DMS79 treated with DMSO at 0.1 percent for 48 hours (cell line): ENCODE results near the gene EDEM2.
"Not testable (repeated sequence)": the region's sequence is repeated elsewhere in the genome, so short reads cannot be mapped to it uniquely, and the experiment has no call there.

Source experiments
- DNase-seq: peaks from one replicate; lab custom pipeline; 2025; lab: John Stamatoyannopoulos, UW

The EDEM2 gene

DNA sequence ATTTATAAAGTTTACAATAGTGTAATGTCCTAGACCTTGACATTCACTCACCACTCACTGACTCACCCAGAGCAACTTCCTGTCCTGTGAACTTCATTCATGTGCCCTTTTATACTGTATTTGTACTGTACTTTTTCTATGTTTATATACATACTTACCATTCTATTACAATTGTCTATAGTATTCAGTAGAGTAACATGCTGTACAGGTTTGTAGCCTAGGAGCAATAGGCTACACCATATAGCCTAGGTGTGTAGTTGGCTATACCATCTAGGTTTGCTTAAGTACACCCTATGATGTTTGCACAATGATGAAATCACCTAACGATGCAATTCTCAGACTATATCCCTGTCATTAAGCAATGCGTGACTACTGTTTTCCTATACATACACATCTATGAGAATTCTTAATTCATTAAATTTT, 17.5 kb downstream of the EDEM2 start:
- no peak for DNase-seq

DNA sequence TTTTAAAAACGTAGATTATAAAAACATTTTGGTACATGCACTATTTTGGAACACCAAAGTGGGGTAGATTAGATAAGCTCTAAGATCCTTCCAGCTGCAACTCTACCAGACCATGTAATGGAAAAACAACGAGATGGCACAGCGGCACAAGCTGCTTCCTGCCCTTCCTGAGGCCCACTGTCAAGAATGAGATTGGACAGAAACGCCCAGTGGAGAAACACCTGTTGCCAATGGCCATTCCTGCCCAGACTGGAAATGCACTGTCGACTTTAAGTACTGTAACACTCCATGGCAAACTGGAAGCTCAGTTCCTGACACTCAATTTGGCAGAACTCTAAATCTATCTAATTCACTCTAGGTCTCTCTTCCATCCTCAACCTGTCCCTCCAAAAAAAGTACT, 21.4 kb downstream of the EDEM2 start:
- DNase-seq, result no peak

- no peak for DNase-seq
Observed at GRCh38 chr20:35122756-35123405, 24.3 kb downstream of the EDEM2 start.

DNA sequence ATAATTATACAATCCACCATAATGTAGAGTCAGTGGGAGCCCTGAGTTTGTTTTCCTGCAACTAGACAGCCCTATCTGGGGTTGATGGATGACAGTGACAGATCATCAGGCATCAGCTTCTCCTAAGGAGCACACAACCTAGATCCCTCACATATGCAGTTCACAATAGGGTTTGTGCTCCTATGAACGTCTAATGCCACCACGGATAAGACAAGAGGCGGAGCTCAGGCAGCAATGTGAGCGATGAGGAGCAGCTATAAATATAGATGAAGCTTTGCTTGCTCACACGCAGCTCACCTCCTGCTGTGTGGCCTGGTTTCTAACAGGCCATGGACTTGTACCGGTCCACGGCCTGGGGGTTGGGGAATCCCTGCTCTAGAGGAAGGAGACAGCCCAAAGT, 25.9 kb downstream of the EDEM2 start:
- no peak for DNase-seq

DNA sequence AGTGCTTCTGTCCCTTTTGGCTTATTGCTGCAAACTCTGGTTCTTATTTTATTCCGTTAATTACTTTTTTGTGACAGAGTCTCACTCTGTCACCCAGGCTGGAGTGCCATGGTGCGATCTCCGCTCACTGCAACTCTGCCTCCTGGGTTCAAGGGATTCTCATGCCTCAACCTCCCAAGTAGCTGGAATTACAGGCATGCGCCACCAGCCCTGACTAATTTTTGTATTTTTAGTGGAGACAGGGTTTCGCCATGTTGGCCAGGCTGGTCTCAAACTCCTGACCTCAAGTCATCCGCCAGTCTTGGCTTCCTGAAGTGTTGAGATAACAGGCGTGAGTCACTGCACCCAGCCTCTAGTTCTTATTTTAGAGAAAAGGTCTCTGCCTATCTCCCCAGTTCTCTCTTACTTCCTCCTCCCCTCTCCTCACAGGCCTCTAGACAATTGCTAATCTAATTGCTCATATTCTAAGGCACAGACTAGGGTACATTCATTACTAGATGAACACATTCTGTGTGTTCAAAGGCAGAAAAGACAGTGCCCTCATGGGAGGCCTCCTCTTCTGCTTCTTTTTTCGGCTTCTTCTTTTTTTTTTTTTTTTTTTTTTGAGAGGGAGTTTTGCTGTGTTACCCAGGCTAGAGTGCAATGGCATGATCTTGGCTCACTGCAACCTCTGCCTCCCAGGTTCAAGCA, 27.0 kb downstream of the EDEM2 start:
- DNase-seq, result no peak

- no peak for DNase-seq
Observed at GRCh38 chr20:35117629-35118028, 29.5 kb downstream of the EDEM2 start.

DNA sequence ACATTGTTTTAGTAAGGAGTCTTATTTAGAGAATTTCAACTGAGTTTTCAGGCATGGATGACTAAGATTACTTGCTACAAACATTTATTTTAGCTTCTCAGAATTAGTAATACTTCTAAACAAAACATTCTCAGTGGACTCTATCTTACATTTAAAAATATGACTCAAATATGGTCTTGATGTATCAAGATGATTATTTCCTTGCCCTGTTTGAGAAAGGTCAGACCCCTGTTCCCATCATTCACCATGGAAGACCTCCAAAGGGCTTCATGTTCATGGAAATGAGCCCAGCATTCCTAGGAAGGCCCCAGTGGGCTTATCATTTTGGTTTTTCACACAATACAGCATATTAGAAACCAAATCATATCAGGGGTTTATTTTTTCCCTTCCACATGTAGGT, 29.9 kb downstream of the EDEM2 start:
- no peak for DNase-seq

DNA sequence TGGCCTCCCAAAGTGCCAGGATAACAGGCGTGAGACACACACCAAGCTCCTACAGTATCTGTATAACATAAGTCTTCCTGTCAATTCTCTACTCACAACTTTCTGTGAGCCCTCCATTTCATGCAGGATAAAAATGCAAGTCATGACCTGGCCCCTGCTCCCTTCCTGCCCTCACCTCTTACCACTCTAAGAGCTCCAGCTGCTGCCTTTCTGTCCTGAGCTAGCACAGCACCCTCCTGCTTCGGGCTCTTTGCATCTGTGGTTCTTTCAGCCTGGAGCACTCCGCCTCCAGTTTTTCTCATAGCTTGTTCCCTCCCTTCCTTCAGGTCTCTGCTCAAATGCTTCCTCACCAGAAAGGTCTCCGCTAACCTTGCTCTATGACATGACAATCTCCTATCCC, 30.9 kb downstream of the EDEM2 start:
- DNase-seq, result no peak

GRCh38 chr20:35115606-35116005, 31.5 kb downstream of the EDEM2 start:
- DNase-seq, result no peak

DNA sequence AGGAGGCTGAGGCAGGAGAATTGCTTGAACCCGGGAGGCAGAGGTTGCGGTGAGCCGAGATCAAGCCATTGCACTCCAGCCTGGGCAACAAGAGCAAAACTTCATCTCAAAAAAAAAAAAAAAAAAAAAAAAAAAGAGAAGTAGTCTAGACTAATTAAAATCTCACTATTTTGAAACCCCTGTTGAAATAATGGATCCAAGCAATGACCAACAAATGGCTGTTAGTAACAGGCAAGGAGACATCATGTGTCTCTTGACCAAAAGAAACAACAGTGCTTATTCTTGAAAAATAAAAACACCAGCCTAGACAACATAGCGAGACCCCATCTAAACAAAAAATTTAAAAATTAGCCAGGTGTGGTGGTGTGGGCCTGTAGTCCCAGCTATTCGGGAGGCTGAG, 34.9 kb downstream of the EDEM2 start:
- not testable (repeated sequence) for DNase-seq

- no peak for DNase-seq
Observed at GRCh38 chr20:35111141-35111888, 35.8 kb downstream of the EDEM2 start.

DNA sequence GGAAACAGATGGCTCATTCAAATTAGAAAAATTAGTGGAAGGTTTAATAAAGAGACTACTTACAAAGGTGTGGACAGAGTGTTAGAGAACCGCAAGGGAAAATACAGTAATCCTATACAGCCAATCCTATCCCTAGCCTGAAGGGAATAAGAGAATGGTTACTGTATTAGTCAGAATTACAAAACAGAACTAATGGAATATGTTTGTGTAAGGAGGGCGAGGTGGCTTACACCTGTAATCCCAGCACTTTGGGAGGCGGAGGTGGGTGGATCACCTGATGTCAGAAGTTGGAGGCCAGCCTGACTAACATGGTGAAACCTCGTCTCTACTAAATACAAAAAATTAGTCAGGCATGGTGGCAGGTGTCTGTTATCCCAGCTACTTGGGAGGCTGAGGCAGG, 38.2 kb downstream of the EDEM2 start:
- no peak for DNase-seq

GRCh38 chr20:35106827-35107380, 40.2 kb downstream of the EDEM2 start:
- DNase-seq, result no peak

GRCh38 chr20:35104685-35105295, 42.3 kb downstream of the EDEM2 start:
- DNase-seq, result no peak

DNA sequence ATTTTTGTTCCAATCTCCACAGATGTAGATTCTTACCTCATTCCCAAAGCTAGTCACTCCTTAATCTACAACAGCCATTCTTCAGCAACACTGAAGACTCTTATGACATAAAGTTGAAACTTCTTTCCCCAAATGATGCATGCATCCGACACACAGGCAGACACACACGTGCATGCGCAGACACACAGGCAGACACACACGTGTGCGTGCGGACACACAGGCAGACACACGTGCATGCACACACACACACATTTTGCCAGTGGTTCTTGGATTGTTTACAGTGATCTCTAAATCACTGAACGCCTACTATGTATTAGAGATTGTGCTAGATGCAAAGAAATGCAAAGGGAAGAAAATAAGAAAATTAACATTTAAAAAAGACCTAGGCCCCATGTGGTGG, 45.5 kb downstream of the EDEM2 start:
- DNase-seq, result no peak

DNA sequence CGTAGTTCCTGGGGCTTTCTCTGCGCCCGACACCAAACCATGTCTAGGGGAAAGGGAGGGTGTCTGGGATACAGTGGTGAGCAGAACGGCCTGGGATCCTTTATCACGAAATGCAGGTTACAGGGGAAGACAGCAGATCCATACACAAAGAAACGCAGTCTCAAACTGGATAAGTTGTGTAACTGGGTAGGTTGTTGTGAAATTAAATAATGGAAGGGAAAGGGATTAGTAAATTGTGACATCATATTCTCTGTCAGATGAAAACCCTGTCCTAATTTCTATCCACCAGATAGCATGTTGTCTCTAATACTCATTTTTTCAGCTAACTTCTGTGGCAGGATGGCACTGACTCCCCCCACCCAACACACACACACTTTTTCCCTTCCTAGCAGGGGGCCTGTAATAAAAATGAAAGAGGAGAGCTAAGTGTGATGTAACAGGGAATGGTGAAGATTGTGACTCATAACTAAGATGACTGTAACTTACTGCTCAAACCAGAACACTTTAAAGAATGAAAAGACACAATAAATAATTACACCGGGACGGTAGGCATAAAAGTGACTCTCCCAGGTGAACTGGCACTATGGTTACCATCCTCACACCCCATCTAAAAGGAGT, 53.8 kb downstream of the EDEM2 start:
- DNase-seq, result peak; percentile 72

DNA sequence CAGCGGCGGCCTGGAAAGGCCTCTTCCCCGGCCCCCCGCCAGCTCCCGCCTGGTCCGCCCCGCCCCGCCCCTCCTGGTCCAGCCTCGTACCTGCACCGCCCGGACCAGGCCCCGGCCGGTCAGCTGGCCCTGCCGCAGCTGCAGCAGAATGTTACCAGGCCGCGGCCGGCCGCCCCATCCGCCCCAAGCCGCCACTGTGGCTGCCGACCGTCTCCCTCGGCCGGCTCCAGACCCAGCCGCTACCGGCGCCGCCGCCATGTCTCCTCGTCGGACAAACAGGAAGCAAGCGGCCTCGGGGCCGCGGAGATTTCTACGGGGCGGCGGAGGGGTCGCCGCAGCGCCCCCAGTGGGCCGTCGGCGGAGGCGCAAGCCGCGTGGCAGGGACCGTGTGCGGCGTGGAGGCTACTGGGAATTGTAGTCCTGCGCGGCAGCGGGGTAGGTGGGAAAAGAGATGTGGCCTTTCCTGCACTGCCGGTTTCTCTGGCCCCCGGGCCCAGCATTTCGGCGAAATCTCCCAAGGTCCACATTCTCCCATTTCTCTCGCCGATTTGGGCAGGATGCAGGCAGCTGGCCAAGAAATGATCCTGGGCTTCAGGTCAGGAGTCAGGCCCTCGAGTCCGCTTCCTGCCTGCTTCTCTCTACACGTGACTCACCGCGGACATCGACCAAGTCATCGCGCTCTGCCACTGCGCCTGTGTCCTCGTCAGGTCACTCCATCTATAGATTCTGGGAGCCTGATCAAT, 54.4 kb downstream of the EDEM2 start, which contains the start of gene TRPC4AP:
Gene TRPC4AP, minus strand, starts transcription at position 284 of the 743 bp plus-strand sequence. Its CDS starts 26 bp downstream, at position 258.
- peak; percentile 81 for DNase-seq

DNA sequence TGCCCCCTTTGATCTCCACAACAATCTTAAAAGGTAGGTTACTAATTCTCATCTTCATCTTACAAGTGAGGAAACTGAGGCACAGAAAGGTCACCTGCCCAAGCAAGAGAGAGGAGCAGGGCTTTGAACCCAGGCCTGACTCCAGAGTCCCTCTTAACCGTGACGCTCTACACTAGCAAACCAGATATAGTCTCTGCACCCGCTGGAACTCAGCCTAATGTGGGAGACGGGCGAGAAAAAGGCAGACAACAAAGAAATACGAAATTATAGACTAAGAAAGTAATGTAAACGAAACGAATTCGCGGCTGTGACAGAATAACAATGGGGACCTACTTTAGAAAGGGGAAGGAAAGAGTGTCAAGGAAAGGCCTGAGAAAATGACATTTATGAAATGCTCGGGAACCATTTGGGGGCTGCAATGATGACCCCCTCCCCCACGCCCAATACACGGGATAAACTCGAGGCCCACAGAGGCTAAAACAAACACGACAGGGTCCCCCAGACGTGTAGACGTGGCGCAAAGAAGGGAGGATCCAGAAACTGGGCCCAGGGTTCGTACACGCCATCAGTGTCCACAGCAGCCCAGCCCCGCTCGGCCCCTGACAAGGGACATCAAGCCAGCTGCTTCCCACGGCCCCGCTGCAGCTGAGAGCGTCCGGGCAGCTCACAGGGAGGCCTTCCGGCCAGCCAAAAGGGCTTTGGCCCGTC, 55.2 kb downstream of the EDEM2 start:
- peak; percentile 9 for DNase-seq

GRCh38 chr20:35088231-35089145, 58.6 kb downstream of the EDEM2 start:
- no peak for DNase-seq
